Adipocyte (in vitro differentiated cells): Measurements from ENCODE around the gene ZNF429.
"Not testable (repeated sequence)": the region's sequence is repeated elsewhere in the genome, so short reads cannot be mapped to it uniquely, and the experiment has no call there.

Experiments
- DNase-seq: peaks from one replicate; pipeline ENCODE4 v3.0.0-alpha.2; 2015; ENCODE audit warnings: low read depth
- H3K27me3 ChIP-seq: replicated peaks from 2 replicates; pipeline ENCODE4 v1.7.0; 2013; ENCODE audit warnings: mild to moderate bottlenecking, low read length, moderate library complexity; ENCODE audit not compliant: control insufficient read depth, insufficient read depth
- H3K36me3 ChIP-seq: 2 replicates; pipeline ENCODE4 v1.7.0; 2013; ENCODE audit warnings: low read length, mild to moderate bottlenecking, moderate library complexity; ENCODE audit not compliant: control insufficient read depth, insufficient read depth, severe bottlenecking
- H3K4me1 ChIP-seq: 2 replicates; pipeline ENCODE4 v1.7.0; 2013; ENCODE audit warnings: mild to moderate bottlenecking, low read length, moderate library complexity; ENCODE audit not compliant: control insufficient read depth, insufficient read depth
- H3K4me3 ChIP-seq: 2 replicates; pipeline ENCODE4 v1.7.0; 2013; ENCODE audit warnings: mild to moderate bottlenecking, low read length, moderate library complexity
- H3K9ac ChIP-seq: 2 replicates; pipeline ENCODE4 v1.7.0; 2013; ENCODE audit warnings: mild to moderate bottlenecking, low read length, moderate library complexity
- H3K9me3 ChIP-seq: 2 replicates; pipeline ENCODE4 v1.7.0; 2013; ENCODE audit warnings: mild to moderate bottlenecking, low read length, moderate library complexity; ENCODE audit not compliant: control insufficient read depth

The ZNF429 gene

DNA sequence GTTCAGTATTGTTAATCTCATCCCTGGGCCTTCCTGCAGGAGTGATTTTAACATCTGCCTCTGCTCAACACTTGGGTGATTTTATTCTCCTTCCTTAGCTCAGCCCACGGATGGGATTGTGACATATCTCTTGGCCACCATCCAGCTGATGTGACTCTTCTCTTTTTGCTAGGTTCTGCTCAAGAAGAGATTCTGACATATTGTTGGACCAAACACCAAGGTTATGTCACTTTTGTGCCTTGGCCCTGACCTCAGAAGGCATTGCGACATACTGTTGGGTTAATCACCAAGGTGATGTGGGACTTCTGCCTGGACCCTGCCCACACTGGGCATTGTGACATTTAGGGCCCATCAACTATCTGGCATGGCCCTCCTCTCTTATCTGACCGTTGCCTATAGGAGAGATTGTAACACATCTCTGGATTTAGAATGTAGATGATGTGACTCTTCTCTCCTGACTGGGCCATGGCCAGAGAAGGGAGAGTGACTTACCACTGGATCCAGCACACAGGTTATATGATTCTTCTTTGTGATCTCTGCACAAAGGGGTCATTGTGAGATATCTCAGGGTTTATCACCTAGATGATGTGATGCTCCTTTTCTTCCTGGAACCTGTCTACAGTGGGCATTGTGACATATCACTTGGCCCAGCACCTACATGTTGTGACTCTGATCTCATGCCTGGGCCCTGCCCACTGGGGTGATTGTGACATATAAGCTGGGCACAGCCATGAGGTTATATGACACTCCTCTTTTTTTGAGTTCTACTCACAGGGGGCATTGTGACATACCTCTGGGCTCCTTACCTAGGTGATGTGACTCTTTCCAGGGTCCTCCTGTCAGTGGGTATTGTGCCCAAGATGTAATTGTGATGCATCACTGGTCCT lies 88.8 kb downstream of the ZNF429 start:
- Histone ChIP-seq H3K9me3 (no peaks in the 10 kb centered on the region), H3K36me3 (no peaks in the 10 kb centered on the region), H3K4me3 (no peak overlapping the region), H3K9ac (no peak overlapping the region), H3K27me3 (no peaks in the 10 kb centered on the region), H3K4me1 (no peaks in the 10 kb centered on the region)
- no peak for DNase-seq

DNA sequence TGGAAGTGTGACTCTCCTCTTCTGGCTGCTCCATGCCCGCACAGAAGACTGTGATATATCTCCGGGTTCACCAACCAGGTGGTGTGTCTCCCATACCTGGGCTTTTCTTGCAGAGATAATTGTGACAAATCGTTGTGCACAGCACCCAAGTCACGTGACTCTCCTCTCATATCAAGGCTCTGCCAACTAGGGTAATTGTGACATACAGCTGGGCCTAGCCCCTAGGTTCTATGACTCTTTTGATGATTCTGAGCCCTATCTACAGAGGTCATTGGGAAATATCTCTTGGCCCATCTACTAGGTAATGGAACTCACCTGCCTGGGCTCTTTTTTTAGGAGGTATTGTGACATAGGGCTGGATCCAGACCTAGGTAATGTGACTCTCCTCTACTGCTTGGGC lies 89.8 kb downstream of the ZNF429 start:
- DNase-seq, result no peak
- H3K9me3 ChIP-seq, result no peaks in the 10 kb centered on the region
- H3K9ac ChIP-seq, result no peak overlapping the region
- no peaks in the 10 kb centered on the region for H3K27me3 ChIP-seq
- no peak overlapping the region for H3K4me3 ChIP-seq
- H3K36me3 ChIP-seq, result no peaks in the 10 kb centered on the region
- H3K4me1 ChIP-seq, result no peaks in the 10 kb centered on the region

DNA sequence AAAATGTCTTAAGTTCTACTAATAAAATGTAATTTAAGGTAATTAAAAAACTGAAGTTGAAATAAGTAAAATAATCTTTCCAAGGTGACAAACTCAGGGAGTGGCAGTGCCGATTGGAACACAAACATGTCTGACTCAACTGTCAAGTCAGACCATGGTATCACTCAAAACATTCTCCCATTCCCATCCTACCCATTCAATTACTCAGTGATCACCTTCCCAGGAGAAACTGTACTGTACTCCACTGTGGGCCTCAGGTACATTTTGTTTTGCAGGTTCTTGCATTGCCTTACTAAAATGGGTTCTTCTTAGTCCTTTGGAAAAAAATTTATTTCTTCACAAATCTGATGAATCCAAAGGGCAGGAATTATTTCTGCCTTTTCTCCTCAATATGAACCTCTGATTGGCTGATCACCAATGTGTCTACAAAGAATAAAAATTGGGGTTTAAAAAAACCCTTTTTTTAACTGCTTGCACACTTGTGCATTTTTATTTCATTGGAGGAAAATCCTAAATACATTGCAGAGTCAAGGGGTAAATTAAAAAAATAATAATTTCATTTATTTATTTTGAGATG lies 96.8 kb downstream of the ZNF429 start:
- no peaks in the 10 kb centered on the region for H3K27me3 ChIP-seq
- H3K4me3 ChIP-seq, result no peak overlapping the region
- DNase-seq, result no peak
- no peak overlapping the region for H3K9ac ChIP-seq
- no peaks in the 10 kb centered on the region for H3K9me3 ChIP-seq
- H3K36me3 ChIP-seq, result no peaks in the 10 kb centered on the region
- peaks cover 6% of the 10 kb centered on the region for H3K4me1 ChIP-seq

DNA sequence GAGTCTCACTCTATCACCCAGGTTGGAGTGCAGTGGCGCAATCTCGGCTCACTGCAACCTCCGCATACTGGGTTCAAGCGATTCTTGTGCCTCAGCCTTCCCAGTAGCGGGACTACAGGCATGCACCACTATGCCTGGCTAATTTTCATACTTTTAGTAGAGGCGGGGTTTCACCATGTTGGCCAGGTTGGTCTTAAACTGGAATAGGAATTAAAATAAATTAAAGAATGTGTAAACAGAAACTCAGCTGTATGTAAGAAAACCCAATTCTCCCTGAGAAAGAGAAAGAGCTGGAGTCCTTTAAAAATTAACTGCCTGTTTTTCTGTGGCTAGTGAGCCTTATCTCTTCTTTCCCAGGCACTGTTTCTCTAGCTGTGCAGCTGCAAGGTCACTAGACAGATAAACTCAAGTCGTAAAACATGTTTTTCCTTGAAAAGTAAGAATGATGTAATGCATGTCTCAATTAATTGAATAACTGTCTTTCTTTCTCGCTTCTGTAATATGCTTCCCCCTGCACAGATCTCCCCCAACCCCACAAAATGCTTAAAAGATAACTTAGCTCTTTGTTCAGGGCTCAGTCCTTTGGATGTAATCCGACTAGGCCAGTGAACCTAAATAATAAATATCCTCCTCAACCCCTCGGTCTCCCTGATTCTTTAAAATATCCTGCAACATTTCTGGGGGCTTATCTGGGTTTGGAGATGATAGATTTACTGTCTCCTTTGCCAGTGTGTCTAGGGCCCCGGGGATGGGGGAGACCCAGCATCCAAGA lies 97.4 kb downstream of the ZNF429 start:
- not testable (repeated sequence) for H3K36me3 ChIP-seq, DNase-seq, H3K9ac ChIP-seq, H3K4me3 ChIP-seq, H3K9me3 ChIP-seq, H3K27me3 ChIP-seq, H3K4me1 ChIP-seq

DNA sequence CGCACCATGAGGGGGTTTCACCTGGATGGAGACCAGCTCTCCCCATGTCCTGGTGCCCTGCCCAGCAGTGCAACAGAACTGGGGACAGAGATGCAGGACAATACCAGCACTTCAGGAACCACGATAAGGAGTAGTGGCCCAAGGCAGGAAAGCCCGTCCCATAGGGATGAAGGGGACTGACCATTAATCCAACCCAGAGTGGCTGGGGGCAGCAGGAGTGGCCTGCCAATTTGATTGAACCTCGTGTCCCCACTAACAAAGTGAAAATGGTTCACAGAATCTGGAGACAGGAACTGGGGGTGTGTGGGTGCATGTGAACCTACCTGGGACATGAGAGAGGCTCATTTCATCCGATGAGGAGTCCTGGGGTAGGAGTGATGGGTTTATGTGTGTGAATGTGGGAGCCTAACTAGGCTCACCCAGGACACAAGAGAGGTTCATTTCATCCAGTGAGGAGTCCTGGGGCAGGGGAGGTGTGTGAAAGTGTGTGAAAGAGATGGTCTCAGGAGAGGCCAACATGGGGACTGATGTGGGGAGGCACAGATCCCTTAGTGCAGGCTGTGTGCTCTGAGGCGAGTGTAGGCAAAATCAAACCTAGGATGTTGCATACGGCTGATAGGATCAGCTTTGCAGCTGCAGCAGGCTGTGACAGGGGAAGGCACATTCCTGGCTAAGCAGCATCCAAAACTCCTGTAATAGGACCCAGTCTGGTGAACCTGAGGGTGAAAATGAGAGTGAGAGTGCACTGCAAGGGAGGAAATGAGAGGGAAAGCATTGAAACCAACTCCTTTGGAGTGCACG lies 98.2 kb downstream of the ZNF429 start:
- DNase-seq, result peak; percentile 10
- Histone ChIP-seq H3K27me3 (no peaks in the 10 kb centered on the region), H3K4me3 (peak overlapping the region; percentile 80), H3K9me3 (no peaks in the 10 kb centered on the region), H3K4me1 (peaks cover 6% of the 10 kb centered on the region), H3K9ac (peak overlapping the region; percentile 75), H3K36me3 (no peaks in the 10 kb centered on the region)

DNA sequence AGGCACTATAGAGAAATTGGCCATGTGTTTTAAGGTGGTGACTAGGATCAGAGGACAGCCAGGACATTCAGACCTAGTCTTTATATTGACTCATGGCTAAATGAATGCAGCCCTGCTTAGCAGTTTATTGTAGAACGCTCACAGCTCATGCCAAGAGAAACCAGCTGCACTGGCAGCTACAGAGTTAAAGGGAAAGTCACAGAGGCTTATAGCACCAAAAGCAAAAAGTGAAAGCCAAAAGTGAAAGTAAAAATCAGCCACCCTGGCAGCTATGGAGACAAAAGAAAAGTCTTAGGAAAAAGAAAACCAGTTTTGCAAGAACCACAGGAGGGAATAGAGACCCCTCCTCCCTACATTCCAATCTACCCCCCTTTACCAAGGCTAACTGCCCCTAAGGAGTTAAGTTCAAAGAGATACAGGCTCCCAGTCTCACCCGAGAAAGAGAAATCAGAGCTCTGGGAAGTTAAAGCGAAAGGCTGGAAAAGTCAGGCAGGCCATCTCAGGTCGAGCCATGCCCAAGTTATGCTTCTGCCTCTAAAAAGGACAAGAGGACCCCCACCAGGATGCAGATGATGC lies 99.0 kb downstream of the ZNF429 start:
- Histone ChIP-seq H3K27me3 (no peaks in the 10 kb centered on the region), H3K36me3 (no peaks in the 10 kb centered on the region), H3K9me3 (no peaks in the 10 kb centered on the region), H3K4me3 (peak overlapping the region; percentile 80), H3K4me1 (peaks cover 6% of the 10 kb centered on the region), H3K9ac (peak overlapping the region; percentile 75)
- DNase-seq, result peak; percentile 56
